ENCODE measurements around the gene GFOD1. TPM values are rescaled to one million over a fixed set of nuclear protein-coding genes. Genes with fewer than 3 reads are reported as not detected.

Gene GFOD1
- total and polyA plus RNA-seq, 10 of the 15 experiments (the other 5 are each of a cell fraction or from before 2014, with no cell fraction given): 6.5 to 41.4 (median 16.0) TPM

DNA sequence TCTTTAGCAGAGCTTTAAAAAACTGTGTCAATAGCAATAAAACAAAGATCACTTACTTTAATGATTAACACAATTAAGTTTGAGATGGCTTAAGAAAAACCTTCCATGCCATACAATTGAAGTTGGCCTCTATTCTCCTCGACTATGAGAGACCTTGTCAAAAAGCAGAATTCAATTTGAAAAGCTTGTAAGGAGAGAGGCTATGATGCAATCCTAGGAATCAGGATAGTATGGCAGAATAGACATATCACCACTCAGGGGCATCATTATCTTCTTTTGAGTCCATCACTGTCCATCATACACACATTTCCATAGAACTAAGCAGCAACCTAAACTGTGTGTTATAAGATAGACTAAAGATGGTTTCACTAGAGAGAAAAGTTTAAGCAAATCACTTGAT lies 176.2 kb downstream of the GFOD1 start:
- H3K9me3 ChIP-seq (replicated peaks; ENCODE audit: control insufficient read depth, insufficient read depth, low read length): no peaks in the 10 kb centered on the region
- H3K79me2 ChIP-seq (ENCODE audit: control insufficient read depth, insufficient read depth, low read length): no peaks in the 10 kb centered on the region
- ChIA-PET RAD21 (ENCODE audit: unreplicated experiment) (interaction anchor here (0.5 to 1.4 kb wide), 3 partner anchors 8 to 746 kb away, joined by 3 read pairs; no protein-coding TSS in a partner anchor), POLR2A (interaction anchor here (0.6 kb wide), 1 partner anchor 37 kb away, joined by 3 read pairs; no protein-coding TSS in a partner anchor), SMC1A (ENCODE audit: uncharacterized antibody, unreplicated experiment) (interaction anchor here (0.6 to 1.6 kb wide), 5 partner anchors 9 to 523 kb away, joined by 3 to 7 read pairs (median 3); partner anchors contain the start of gene TBC1D7), CTCF (interaction anchor here (0.7 to 4.3 kb wide), 6 partner anchors 8 to 151 kb away, joined by 3 to 11 read pairs (median 4); partner anchors contain the start of gene TBC1D7)
- H3K4me3 ChIP-seq: no peak overlapping the region
- H3K36me3 ChIP-seq (ENCODE audit: control insufficient read depth in 2 of 2, insufficient read depth in 2 of 2, low read length in 1 of 2): peaks cover 2 to 14% of the 10 kb centered on the region in 2 experiments; a peak in 2 of 4 replicates
- no peak overlapping the region for H3K27ac ChIP-seq (ENCODE audit: control insufficient read depth, insufficient read depth)
- no peak overlapping the region for H3K4me2 ChIP-seq (ENCODE audit: control insufficient read depth, insufficient read depth)
- no peak overlapping the region for H2AFZ ChIP-seq (ENCODE audit: control insufficient read depth, low read depth, low read length)
- H4K20me1 ChIP-seq (ENCODE audit: control insufficient read depth, insufficient read depth): no peaks in the 10 kb centered on the region
- WGBS (ENCODE audit: insufficient coverage, insufficient replicate concordance, low lambda C conversion rate, missing lambda C conversion rate): 52% methylated on average over 1 of the region's 1 CpG
- no peaks in the 10 kb centered on the region for H3K4me1 ChIP-seq (ENCODE audit: control insufficient read depth, insufficient read depth, low read length)
- TF ChIP-seq BMI1 (IDR thresholded peaks at IDR 0.05; ENCODE audit: borderline replicate concordance) (no peak), HDGF (IDR thresholded peaks at IDR 0.05) (no peak), SIN3A (IDR thresholded peaks at IDR 0.05; ENCODE audit: low read depth, low read length) (no peak), NRF1 (conservative IDR thresholded peaks at IDR 0.05; ENCODE audit: low read depth, low read length) (no peak), PML (IDR thresholded peaks at IDR 0.05; ENCODE audit: low read length) (no peak), MTA3 (IDR thresholded peaks at IDR 0.05; ENCODE audit: borderline replicate concordance, low read length) (no peak), RELA (IDR thresholded peaks at IDR 0.05; ENCODE audit: borderline replicate concordance, partially characterized antibody) (no peak), POLR2AphosphoS2 (IDR thresholded peaks at IDR 0.05; ENCODE audit: low read depth, low read length) (no peak), TCF7 (IDR thresholded peaks at IDR 0.05; ENCODE audit: borderline replicate concordance) (no peak), SP1 (IDR thresholded peaks at IDR 0.05; ENCODE audit: low read depth, low read length) (no peak), LARP7 (IDR thresholded peaks at IDR 0.05) (no peak), FOS (IDR thresholded peaks at IDR 0.05; ENCODE audit: borderline replicate concordance, extremely low read depth, insufficient read length) (no peak), RAD51 (IDR thresholded peaks at IDR 0.05) (no peak), RB1 (IDR thresholded peaks at IDR 0.05; ENCODE audit: borderline replicate concordance) (no peak), KAT2A (conservative IDR thresholded peaks at IDR 0.05; ENCODE audit: control insufficient read depth, low read depth, low read length) (no peak)
- TF ChIP-seq, protein P1, sequence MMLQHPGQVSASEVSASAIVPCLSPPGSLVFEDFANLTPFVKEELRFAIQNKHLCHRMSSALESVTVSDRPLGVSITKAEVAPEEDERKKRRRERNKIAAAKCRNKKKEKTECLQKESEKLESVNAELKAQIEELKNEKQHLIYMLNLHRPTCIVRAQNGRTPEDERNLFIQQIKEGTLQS (IDR thresholded peaks at IDR 0.05; ENCODE audit: borderline replicate concordance, extremely low read depth, low read depth, low read length): no peak
- TF ChIP-seq, protein P2, sequence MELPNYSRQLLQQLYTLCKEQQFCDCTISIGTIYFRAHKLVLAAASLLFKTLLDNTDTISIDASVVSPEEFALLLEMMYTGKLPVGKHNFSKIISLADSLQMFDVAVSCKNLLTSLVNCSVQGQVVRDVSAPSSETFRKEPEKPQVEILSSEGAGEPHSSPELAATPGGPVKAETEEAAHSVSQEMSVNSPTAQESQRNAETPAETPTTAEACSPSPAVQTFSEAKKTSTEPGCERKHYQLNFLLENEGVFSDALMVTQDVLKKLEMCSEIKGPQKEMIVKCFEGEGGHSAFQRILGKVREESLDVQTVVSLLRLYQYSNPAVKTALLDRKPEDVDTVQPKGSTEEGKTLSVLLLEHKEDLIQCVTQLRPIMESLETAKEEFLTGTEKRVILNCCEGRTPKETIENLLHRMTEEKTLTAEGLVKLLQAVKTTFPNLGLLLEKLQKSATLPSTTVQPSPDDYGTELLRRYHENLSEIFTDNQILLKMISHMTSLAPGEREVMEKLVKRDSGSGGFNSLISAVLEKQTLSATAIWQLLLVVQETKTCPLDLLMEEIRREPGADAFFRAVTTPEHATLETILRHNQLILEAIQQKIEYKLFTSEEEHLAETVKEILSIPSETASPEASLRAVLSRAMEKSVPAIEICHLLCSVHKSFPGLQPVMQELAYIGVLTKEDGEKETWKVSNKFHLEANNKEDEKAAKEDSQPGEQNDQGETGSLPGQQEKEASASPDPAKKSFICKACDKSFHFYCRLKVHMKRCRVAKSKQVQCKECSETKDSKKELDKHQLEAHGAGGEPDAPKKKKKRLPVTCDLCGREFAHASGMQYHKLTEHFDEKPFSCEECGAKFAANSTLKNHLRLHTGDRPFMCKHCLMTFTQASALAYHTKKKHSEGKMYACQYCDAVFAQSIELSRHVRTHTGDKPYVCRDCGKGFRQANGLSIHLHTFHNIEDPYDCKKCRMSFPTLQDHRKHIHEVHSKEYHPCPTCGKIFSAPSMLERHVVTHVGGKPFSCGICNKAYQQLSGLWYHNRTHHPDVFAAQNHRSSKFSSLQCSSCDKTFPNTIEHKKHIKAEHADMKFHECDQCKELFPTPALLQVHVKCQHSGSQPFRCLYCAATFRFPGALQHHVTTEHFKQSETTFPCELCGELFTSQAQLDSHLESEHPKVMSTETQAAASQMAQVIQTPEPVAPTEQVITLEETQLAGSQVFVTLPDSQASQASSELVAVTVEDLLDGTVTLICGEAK (IDR thresholded peaks at IDR 0.05; ENCODE audit: borderline replicate concordance): no peak
- ATAC-seq (no peak), FAIRE-seq (no peak), DNase-seq (ENCODE audit: low read depth, low spot score) (no peak)
- no peaks in the 10 kb centered on the region for H3K27me3 ChIP-seq (replicated peaks in 1 of 2; ENCODE audit: control insufficient read depth in 2 of 2, insufficient read depth in 2 of 2, low read length in 1 of 2)
- intact Hi-C loops (cut with micrococcal nuclease; ENCODE audit: unreplicated experiment): no loop called here
- no peak overlapping the region for H3K9ac ChIP-seq (ENCODE audit: control insufficient read depth, insufficient read depth, low read length)
- no TSS peak for BruUV-seq (replicated peaks)
- in situ Hi-C loops (cut with MboI): no loop called here

Data from GM12878 (cell line).